ENCODE data around the gene HAVCR2. TPM values are rescaled to one million over a fixed set of nuclear protein-coding genes. Genes with fewer than 3 reads are reported as not detected.
A peak's percentile ranks its signal among the peaks of the same experiment; 100 is the strongest.

Gene HAVCR2
- total and polyA plus RNA-seq, 2 of the 13 experiments (the other 11 are each of a cell fraction or from before 2014, with no cell fraction given): 0.07 to 0.16 TPM

- peak; percentile 73; the same call in 1 of the 2 replicates for TF ChIP-seq SAP130 (CRISPR knock-in tag; IDR thresholded peaks at IDR 0.05; ENCODE audit: low read depth)
- TF ChIP-seq FOXJ3 (CRISPR knock-in tag; IDR thresholded peaks at IDR 0.05; ENCODE audit: borderline replicate concordance): no peak
- peak; percentile 26; the same call in 1 of the 2 replicates for TF ChIP-seq ZNF142 (CRISPR knock-in tag; IDR thresholded peaks at IDR 0.05)
- no peak for TF ChIP-seq SMARCC2 (IDR thresholded peaks at IDR 0.05)
- 0 out of 2 replicates have a peak, but pooled peaks have one; percentile 28 for TF ChIP-seq MEF2D (CRISPR knock-in tag; IDR thresholded peaks at IDR 0.05)
- peak; percentile 76; the same call in 1 of the 2 replicates for TF ChIP-seq CBX5 (CRISPR knock-in tag; IDR thresholded peaks at IDR 0.05; ENCODE audit: borderline replicate concordance)
- TF ChIP-seq PBX3 (CRISPR knock-in tag; IDR thresholded peaks at IDR 0.05; ENCODE audit: borderline replicate concordance): no peak
- no peak for TF ChIP-seq FOXK2 (IDR thresholded peaks at IDR 0.05)
- TF ChIP-seq MTF2 (CRISPR knock-in tag; IDR thresholded peaks at IDR 0.05; ENCODE audit: borderline replicate concordance): no peak
- no peak; the same call in 1 of the 2 replicates for TF ChIP-seq ZBTB20 (CRISPR knock-in tag; IDR thresholded peaks at IDR 0.05; ENCODE audit: borderline replicate concordance, low read depth)
- TF ChIP-seq SRF (IDR thresholded peaks at IDR 0.05; ENCODE audit: low read depth, low read length): no peak
- TF ChIP-seq PITX1 (CRISPR knock-in tag; IDR thresholded peaks at IDR 0.05): peak; percentile 34; the same call in 1 of the 2 replicates
- TF ChIP-seq U2AF1 (optimal IDR thresholded peaks at IDR 0.05; ENCODE audit: low read depth, low read length): no peak
- no peak for TF ChIP-seq ATF4 (CRISPR knock-in tag; IDR thresholded peaks at IDR 0.05)
- TF ChIP-seq NFATC3 (CRISPR knock-in tag; IDR thresholded peaks at IDR 0.05): no peak
- TF ChIP-seq ESRRA (CRISPR knock-in tag; IDR thresholded peaks at IDR 0.05; ENCODE audit: low read depth): peak; percentile 48; the same call in 1 of the 2 replicates
- no peak for TF ChIP-seq ZNF746 (CRISPR knock-in tag; IDR thresholded peaks at IDR 0.05)
- TF ChIP-seq ZNF451 (CRISPR knock-in tag; IDR thresholded peaks at IDR 0.05): no peak
- no peak for TF ChIP-seq DBP (CRISPR knock-in tag; IDR thresholded peaks at IDR 0.05; ENCODE audit: not compliant biosample characterization)
- no peak for TF ChIP-seq MTF1 (CRISPR knock-in tag; IDR thresholded peaks at IDR 0.05)
- no peak; the same call in 1 of the 2 replicates for TF ChIP-seq ZFP82 (CRISPR knock-in tag; IDR thresholded peaks at IDR 0.05; ENCODE audit: borderline replicate concordance)
Observed at GRCh38 chr5:157142317-157143126, 33.7 kb upstream of the HAVCR2 start, which contains the start of gene MED7 (continued).

All from HepG2 (cell line).